ENCODE results near the gene RIN3.

RIN3 gene

DNA sequence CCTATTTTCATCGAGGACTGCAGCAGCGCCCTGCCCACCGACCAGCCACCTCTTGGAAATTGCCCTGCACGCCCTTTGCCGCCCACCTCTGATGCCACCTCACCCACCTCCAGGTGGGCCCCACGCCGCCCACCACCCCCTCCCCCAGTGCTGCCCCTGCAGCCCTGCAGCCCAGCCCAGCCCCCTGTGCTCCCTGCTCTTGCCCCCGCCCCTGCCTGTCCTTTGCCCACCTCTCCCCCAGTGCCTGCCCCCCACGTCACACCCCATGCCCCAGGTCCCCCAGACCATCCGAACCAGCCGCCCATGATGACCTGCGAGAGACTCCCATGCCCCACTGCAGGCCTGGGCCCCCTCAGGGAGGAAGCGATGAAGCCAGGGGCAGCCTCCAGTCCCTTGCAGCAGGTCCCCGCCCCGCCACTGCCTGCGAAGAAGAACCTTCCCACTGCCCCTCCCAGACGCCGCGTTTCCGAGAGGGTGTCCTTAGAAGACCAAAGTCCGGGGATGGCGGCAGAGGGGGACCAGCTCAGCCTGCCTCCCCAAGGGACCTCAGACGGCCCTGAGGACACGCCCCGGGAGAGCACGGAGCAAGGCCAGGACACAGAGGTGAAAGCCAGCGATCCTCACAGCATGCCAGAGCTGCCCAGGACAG lies 138.3 kb downstream of the RIN3 start:
- DNase-seq, result peak; percentile 62

GRCh38 chr14:92652413-92653151 lies 139.0 kb downstream of the RIN3 start:
- DNase-seq, result peak; percentile 36

- DNase-seq, result peak; percentile 53
These were observed 139.6 kb downstream of the RIN3 start for GRCh38 chr14:92653162-92653651.

DNA sequence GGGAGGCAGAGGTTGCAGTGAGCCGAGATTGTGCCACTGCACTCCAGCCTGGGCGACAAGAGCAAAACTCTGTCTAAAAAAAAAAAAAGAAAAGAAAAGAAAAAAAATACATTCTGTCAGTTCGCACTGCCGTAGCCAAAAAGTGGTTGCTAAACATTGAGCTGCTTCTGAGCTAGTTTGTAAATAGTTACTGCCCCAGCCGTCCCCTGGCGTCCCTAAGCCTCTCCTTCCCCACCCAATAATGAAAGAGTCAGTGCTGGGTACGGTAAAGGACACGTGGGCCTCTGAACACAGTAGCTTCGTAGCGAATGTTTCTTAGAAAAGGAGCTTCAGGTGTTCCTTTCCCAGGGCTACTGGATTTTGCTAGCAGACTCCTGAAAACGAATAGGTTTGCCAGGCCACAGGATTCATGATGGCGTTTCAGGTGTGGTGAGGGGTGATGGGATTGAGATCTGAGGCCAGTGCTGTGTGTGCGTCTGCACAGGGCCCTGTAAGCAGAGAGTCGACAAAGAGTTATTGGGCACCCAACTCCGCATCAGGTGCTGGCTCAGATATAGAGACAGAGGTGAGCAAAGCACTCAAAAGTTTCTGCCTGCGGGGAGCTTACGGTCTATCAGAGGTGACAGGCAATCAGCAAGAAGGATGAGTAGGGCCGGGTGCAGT lies 140.8 kb downstream of the RIN3 start:
- DNase-seq, result no peak

GRCh38 chr14:92655419-92656201 lies 142.0 kb downstream of the RIN3 start:
- no peak for DNase-seq

GRCh38 chr14:92656306-92657081 lies 142.9 kb downstream of the RIN3 start:
- DNase-seq, result no peak

DNA sequence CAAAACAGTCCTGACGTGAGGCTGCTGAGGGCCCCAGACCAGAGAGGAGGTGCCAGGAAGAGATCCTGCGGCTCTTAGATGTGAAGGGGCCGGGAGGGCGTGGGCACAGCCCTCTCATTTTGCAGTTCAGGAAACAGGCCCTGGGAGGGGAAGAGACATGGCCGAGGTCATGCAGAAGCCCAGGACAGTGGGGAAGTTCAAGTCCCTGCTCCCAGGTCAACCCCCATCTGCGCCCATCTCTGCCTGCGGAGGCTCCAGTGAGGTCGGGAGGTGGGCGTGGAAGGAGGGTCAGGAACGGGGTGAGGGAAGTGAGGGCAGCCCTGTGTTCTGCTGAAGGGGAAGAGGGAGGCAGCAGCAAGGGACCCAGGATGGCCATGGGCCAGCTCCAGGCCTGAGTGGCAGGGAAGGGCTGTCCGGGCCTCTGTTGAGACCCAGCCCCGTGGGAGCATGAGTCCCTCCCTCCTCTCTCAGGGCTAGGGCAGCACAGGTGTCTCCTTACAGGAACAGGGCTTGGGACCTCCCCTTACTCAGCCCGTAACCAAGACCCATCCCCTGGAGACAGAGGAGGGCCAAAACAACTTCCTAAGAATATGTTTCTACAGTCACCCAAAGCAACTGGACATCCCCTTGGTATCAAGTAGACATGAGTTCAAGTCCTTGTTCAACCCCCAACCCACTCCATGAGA lies 144.0 kb downstream of the RIN3 start:
- DNase-seq, result no peak

- DNase-seq, result no peak
These were observed 144.6 kb downstream of the RIN3 start for GRCh38 chr14:92658160-92658559.

DNA sequence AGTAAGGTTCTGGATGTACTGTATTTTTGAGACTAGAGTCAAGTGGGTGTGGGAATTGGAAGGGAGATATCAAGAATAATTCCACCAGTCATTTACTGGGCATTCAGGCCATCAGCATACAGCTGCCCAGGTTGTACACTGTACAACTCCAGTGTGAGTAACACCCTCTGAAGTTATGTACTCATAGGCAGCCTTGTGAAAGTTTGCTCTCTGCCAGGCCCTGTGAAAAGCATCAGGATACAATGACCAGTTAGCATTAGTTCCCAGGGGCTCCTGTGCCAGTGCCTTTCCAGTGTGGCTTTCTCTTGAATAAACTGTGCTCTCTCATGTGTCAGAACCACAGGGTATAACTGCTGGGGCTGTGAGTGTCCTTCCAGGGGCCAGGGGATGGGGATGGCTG lies 145.1 kb downstream of the RIN3 start:
- DNase-seq, result no peak

DNA sequence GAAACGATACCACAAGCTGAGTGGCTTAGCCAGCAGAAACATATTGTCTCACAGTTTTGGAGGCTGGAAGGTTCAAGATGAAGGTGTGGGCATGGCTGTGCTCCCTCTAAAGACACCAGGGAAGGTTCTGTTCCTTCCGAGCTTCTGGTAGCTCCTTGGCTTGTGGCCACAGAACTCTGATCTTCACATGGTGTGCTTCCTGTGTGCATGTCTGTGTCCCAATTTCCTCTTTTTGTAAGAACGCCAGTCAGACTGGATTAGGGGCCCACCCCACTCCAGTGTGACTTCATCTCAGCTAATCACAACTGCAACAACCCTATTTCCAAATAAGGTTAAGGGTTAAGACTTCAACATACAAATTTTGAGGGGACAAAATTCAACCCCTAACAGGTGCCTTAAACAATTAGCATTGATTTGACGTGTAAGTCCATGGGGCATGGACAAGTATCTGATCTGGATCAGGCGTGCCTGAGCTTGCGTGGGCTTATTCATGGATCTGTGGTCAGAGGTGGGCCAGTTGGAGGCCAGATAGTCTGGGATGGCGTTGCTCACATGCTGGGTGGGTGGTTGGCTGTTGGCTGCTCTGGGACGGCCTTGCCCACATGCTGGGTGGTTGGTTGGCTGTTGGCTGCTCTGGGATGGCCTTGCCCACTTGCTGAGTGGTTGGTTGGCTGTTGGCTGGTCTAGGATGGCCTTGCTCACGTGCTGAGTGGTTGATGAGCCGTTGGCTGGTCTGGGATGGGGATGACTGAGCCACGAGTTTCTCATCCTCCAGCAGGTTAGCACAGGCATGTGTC lies 146.4 kb downstream of the RIN3 start:
- DNase-seq, result no peak

GRCh38 chr14:92660571-92660970 lies 147.0 kb downstream of the RIN3 start:
- no peak for DNase-seq

DNA sequence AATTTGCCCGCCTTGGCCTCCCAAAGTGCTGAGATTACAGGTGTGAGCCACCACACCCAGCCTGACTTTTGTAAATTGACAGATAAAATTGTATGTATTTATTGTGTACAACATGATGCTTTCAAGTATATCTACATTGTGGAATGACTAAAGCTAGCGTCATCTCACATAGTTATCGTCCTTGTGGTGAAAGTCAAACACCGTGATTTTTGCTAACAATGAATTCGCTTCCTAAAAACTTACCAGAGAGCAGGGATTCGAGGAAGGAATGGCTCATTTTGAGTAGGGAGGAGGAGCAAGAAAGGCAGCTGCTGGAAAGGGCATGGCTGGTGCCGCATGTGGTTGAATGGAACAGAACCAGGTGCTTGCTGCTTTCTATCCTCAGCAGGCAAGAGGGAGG lies 149.5 kb downstream of the RIN3 start:
- DNase-seq, result no peak

- no peak for DNase-seq
These were observed 152.1 kb downstream of the RIN3 start for GRCh38 chr14:92665661-92666110.

DNA sequence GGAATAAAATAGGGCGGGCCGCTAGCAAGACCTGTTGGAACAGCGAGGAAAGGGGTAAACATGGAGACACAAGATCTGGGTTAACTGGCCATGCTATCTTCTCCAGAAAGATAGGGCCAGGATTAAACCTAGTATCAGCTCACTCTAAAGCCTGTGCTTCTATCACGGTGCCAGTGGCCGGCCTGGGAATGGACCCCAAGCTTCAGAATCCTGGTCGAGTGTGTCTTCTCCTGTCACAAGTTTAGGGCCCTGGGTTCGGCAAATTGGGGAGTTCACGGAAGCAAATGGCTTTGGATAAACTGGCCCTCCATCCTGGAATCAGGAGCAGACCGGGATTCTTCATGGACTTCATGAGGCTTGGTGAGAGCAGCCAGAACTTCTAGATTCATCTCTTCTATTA lies 152.7 kb downstream of the RIN3 start:
- no peak for DNase-seq

DNA sequence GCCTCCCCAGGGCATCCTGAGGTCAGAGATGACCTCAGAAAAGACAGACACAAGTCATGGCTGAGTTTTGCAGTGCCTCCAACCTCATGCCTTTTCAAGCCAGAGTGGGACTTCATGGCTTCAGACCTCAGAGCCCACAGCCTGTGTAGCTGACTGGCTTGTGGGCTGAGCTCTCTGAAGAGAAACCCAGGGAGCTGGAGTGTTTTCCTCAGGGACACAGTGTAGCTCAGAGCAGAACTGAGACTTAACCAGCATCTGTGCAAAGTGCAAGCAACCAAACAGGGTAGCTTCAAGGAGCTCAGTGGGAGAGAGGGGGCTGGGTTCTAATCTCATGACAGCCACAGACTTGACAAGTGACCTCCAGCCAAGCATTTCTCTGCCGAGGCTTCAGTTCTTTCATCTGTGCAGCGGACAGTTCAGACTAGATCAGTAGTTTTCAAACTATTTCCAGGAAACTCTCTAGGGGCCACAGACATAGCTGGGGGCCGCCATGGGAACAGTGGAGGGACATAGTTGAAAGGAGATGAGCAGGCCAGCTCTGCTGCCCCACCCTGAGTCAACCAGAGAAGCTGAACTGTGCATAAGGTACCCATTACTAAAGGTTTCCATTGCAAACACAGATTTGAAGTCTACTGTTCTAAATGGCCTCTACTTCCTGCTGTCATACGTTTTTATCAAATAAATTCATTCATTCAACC lies 154.8 kb downstream of the RIN3 start:
- DNase-seq, result no peak

DNA sequence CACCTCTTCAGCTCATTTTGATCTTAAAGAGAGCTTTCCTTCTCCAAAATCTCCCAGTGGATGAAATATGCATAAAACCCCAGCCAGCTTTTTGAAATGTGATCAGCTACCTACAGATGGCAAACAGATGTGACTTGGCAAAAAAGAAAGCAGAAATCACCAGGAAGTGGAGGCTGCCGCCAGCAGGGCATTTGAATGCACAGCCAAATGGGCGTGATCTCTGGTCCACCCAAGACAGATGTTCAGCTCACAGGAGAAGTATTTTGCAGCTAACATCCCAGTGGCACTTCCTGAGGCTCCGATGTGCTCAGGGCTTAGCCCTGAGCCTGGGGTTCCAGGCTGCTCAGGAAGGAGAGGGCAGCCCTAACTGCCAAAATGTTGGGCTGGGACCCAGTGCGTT lies 156.6 kb downstream of the RIN3 start:
- no peak for DNase-seq

DNA sequence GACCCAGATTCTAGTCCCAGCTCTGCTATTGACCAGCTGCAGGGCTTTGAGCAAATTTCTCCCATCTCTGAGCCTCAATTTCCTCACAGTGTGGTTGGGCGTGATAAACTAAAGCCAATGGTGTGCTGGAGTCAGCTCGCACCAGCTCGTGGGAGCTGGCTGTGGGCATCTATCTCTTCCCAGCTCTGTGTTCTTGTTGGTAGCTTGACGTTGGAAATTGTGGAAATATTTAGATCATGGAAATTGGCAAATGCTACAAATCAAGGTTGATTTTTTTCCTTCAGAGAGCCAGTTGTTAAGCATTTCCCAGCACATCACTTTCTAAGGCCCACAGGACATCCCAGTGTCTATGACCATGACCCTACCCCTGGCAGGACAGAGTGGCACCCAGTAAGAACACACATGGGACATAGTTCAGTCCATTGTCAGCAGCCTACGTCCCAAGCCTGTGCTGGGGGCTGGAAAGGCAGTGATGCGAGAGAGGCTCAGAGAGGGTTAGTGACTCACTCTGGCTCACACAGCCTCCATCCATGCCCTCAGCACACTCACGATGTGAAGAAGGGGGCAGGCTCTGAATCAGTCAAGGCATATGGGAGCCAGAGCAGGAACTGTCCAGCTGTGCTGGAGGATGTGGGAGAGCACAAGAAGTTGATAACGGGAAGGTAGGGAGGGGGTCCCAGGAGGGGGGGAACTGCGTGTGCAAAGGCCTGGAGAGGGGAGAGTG lies 157.2 kb downstream of the RIN3 start:
- DNase-seq, result no peak

DNA sequence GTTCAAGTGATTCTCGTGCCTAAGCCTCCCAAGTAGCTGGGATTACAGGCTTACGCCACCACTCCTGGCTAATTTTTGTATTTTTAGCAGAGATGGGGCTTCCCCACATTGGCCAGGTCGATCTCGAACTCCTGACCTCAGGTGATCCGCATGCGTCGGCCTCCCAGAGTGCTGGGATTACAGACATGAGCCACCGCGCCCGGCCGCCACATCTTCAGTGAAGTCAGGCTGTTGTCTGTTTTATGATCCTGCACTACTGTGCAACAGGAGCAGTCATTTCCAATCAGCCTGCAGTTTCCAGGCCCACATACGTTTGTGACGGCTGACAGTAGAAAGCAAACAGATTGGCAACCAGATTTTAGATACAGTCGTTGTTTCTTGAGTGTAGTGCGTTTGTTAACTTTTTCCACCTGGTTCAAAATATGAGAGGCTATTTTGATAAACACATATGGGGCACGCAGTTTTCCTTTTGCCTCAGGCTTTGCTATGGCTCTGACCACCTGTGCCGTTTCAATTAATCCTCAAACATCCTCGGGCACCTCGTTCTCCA lies 160.1 kb downstream of the RIN3 start:
- no peak for DNase-seq

GRCh38 chr14:92675421-92675820 lies 161.8 kb downstream of the RIN3 start:
- no peak for DNase-seq
